Measurements from ENCODE around the gene LRFN3. TPM values are rescaled to one million over a fixed set of nuclear protein-coding genes. Genes with fewer than 3 reads are reported as not detected.
"Not testable (repeated sequence)": the region's sequence is repeated elsewhere in the genome, so short reads cannot be mapped to it uniquely, and the experiment has no call there.

LRFN3 gene
- total and polyA plus RNA-seq, 2 of the 4 experiments (the other 2 are of a cell fraction) = 0.36 to 4.8 TPM

DNA sequence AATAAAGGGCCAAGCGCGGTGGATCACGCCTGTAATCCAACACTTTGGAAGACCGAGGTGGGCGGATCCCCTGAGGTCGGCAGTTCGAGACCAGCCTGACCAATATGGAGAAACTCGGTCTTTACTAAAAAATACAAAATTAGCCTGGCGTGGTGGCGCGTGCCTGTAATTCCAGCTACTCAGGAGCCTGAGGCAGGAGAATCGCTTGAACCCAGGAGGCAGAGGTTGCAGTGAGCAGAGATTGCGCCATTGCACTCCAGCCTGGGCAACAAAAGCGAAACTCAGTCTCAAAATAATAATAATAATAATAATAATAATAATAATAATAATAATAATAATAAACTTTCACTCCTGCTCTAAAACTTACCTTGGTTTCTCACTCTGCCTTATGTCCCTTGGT, 25.8 kb upstream of the LRFN3 start:
- H2BK120ac ChIP-seq (ENCODE audit: low read depth, low read length); H4K5ac ChIP-seq (ENCODE audit: low read depth, low read length); H3K79me1 ChIP-seq (ENCODE audit: low read depth in 1 of 2, low read length in 2 of 2); CTCF ChIA-PET; H3K18ac ChIP-seq (ENCODE audit: low read depth, low read length); BruUV-seq (replicated peaks); H2BK20ac ChIP-seq (ENCODE audit: low read depth, low read length); H3K9ac ChIP-seq (ENCODE audit: low read depth, low read length); H2AK5ac ChIP-seq (ENCODE audit: low read depth, low read length); H4K91ac ChIP-seq (ENCODE audit: insufficient read depth, low read depth, low read length); H2AFZ ChIP-seq (replicated peaks; ENCODE audit: low read length, poor library complexity); H3K27ac ChIP-seq (ENCODE audit: insufficient read depth, low read length); H2BK5ac ChIP-seq (ENCODE audit: low read depth, low read length, poor library complexity, severe bottlenecking); ATAC-seq (ENCODE audit: low read depth); H4K8ac ChIP-seq (ENCODE audit: low read depth in 2 of 2, low read length in 2 of 2); H3K4me3 ChIP-seq (ENCODE audit: insufficient read depth, low read depth, low read length); H2BK15ac ChIP-seq (ENCODE audit: low read depth, low read length); H3K4ac ChIP-seq (ENCODE audit: low read depth, low read length); intact Hi-C loops (cut with micrococcal nuclease); H3K27me3 ChIP-seq (ENCODE audit: control insufficient read depth, insufficient read depth, low read length); dilution Hi-C loops (cut with HindIII; ENCODE audit: low sequenced_read_pairs, unreplicated experiment); H3K4me1 ChIP-seq (ENCODE audit: control insufficient read depth, insufficient read depth, low read length); in situ Hi-C loops (cut with MboI; ENCODE audit: low sequenced_read_pairs); H3K23ac ChIP-seq (ENCODE audit: low read depth, low read length); H2AK9ac ChIP-seq (replicated peaks; ENCODE audit: low read depth, low read length, poor library complexity); H3K4me2 ChIP-seq (ENCODE audit: low read depth, low read length); H3K14ac ChIP-seq (replicated peaks; ENCODE audit: low read depth, low read length); H4K20me1 ChIP-seq (ENCODE audit: insufficient read depth, low read length); H3K56ac ChIP-seq (ENCODE audit: extremely low read depth, insufficient read depth, low read length); H3K9me1 ChIP-seq (ENCODE audit: insufficient read depth, low read length); DNase-seq; H3K36me3 ChIP-seq (ENCODE audit: control insufficient read depth, insufficient read depth, low read length); H3K9me3 ChIP-seq (ENCODE audit: control insufficient read depth, insufficient read depth, low read length): not testable (repeated sequence)
- POLR2A ChIA-PET (ENCODE audit: unreplicated experiment) = interaction anchor here (0.7 kb wide), 1 partner anchor 9 kb away, joined by 11 read pairs; no protein-coding TSS in a partner anchor
- WGBS, 2 experiments (ENCODE audit: extremely low coverage in 2 of 2, insufficient read length in 1 of 2) = no CpG with 5 or more reads among the region's 14 CpGs
